Spinal cord (tissue), 10 donors: Measurements from ENCODE around the gene TTC32. TPM values are rescaled to one million over a fixed set of nuclear protein-coding genes. Genes with fewer than 3 reads are reported as not detected.

Experiments used
- DNase-seq, 6 donors: peaks; one replicate each; pipeline versions ENCODE4 v3.0.0 to v3.0.0-alpha.2; 2013 to 2015; ENCODE audit warnings: low spot score in 6 of 6, low read depth in 4 of 6
- H3K27ac ChIP-seq: one replicate; pipeline ENCODE4 v1.5.1; 2013; ENCODE audit warnings: low read depth, low read length, control low read depth
- H3K27me3 ChIP-seq: one replicate; pipeline ENCODE4 v1.6.1; 2013; ENCODE audit warnings: low read length; ENCODE audit not compliant: control insufficient read depth, insufficient read depth
- H3K36me3 ChIP-seq: one replicate; pipeline ENCODE4 v1.6.1; 2013; ENCODE audit warnings: low read length; ENCODE audit not compliant: control insufficient read depth, insufficient read depth
- H3K4me1 ChIP-seq: one replicate; pipeline ENCODE4 v1.6.1; 2013; ENCODE audit warnings: low read length; ENCODE audit not compliant: control insufficient read depth, insufficient read depth
- H3K4me3 ChIP-seq: one replicate; pipeline ENCODE4 v1.5.1; 2013; ENCODE audit warnings: low read depth, low read length, control low read depth
- H3K9me3 ChIP-seq: one replicate; pipeline ENCODE4 v1.6.1; 2013; ENCODE audit warnings: low read length; ENCODE audit not compliant: control insufficient read depth, insufficient read depth
- WGBS: methylation state at CpG from one replicate; pipeline ENCODE4 v1.1.5; 2013; ENCODE audit warnings: missing lambda C conversion rate; ENCODE audit not compliant: insufficient coverage; 5-methylcytosine and 5-hydroxymethylcytosine counted together
- polyA plus RNA-seq, 2 donors: library from polyadenylated mRNA; unstranded; fragments of 120-200 nt; gene quantifications; one replicate each; pipeline ENCODE4 v1.2.1, GENCODE V29; 2013; ENCODE audit not compliant: insufficient read length in 2 of 2
- total RNA-seq, 2 donors: library from RNA; depleted of rRNA in 1 of 2; stranded (reverse); fragments of 120-200 nt in 1 of 2; fragments of >200 nt in 1 of 2; gene quantifications; one replicate each; pipeline versions ENCODE4 v1.2.3 to v1.2.4, GENCODE V29; 2013 to 2014
- donor health status: healthy.

TTC32 gene
- total and polyA plus RNA-seq, 4 donors = 10.7 to 34.2 (median 21.8) TPM

GRCh38 chr2:19847486-19847885 lies 54.3 kb downstream of the TTC32 start:
- no peaks in the 10 kb centered on the region for H3K4me1 ChIP-seq
- no peaks in the 10 kb centered on the region for H3K9me3 ChIP-seq
- H3K4me3 ChIP-seq = no peak overlapping the region
- H3K27ac ChIP-seq = no peak overlapping the region
- WGBS = 83% methylated on average over 1 of the region's 4 CpGs
- DNase-seq = no peak
- no peaks in the 10 kb centered on the region for H3K27me3 ChIP-seq
- H3K36me3 ChIP-seq = no peaks in the 10 kb centered on the region

Other genes starting within 250 kb of the TTC32 start
- 10 to 100 TPM; 25.7 to 28.4 TPM for gene WDR35, start 88.1 kb upstream of the TTC32 start, total RNA-seq
- gene WDR35, start 88.1 kb upstream of the TTC32 start, polyA plus RNA-seq = 10 to 100 TPM; 15.1 to 19.7 TPM
- gene MATN3, start 110.7 kb upstream of the TTC32 start, total RNA-seq = 1 to 10 TPM; 3.5 to 4.1 TPM
- 1 to 10 TPM; 3.9 to 4.6 TPM for gene MATN3, start 110.7 kb upstream of the TTC32 start, polyA plus RNA-seq
- 100 to 1,000 TPM; 159 to 208 TPM for gene LAPTM4A, start 149.6 kb upstream of the TTC32 start, total RNA-seq
- 100 to 1,000 TPM; 159 to 201 TPM for gene LAPTM4A, start 149.6 kb upstream of the TTC32 start, polyA plus RNA-seq